Fibroblast of villous mesenchyme (primary cell): ENCODE data around the gene ENOX2. TPM values are rescaled to one million over a fixed set of nuclear protein-coding genes. Genes with fewer than 3 reads are reported as not detected.

ENCODE experiments used
- DNase-seq: peaks from one replicate; pipeline ENCODE4 v3.0.0-alpha.2; 2010; ENCODE audit warnings: low read depth
- H3K4me3 ChIP-seq: 2 replicates; pipeline ENCODE4 v1.5.1; 2011; ENCODE audit warnings: low read depth, mild to moderate bottlenecking, low read length
- CTCF ChIP-seq: IDR thresholded peaks from 2 replicates; pipeline ENCODE4 v1.5.1; 2012; ENCODE audit warnings: low read depth, mild to moderate bottlenecking, low read length; ENCODE audit not compliant: insufficient read depth
- total RNA-seq: library from RNA; depleted of rRNA; stranded (reverse); fragments of >200 nt; gene quantifications from 2 replicates; pipeline ENCODE4 v1.2.3, GENCODE V29; 2012

The ENOX2 gene
- total RNA-seq, 1 donor: 9.5 TPM

DNA sequence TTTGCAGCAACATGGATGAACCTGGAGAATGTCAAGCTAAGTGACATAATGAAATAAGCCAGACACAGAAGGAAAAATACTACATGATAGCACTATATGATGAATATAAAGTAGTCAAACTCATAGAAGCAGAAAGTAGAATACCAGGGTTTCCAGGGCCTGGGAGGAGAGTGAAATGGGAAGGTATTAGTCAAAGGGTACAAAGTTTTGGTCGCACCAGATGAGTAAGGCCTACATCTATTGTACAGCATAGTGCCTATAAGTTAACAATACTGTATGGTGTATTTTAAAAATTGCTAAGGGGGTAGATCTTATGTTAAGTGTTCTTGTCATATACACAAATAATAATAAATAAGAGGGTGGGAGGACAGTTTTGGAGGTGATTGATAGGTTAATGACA lies 41.5 kb downstream of the ENOX2 start:
- DNase-seq: no peak
- TF ChIP-seq CTCF: no peak
- H3K4me3 ChIP-seq: no peak overlapping the region

GRCh38 chrX:130857207-130857606 lies 45.8 kb downstream of the ENOX2 start:
- DNase-seq: no peak
- no peak for TF ChIP-seq CTCF
- no peak overlapping the region for H3K4me3 ChIP-seq

GRCh38 chrX:130851569-130851968 lies 51.4 kb downstream of the ENOX2 start:
- TF ChIP-seq CTCF: no peak
- no peak for DNase-seq

GRCh38 chrX:130848763-130849162 lies 54.2 kb downstream of the ENOX2 start:
- H3K4me3 ChIP-seq: no peak overlapping the region
- TF ChIP-seq CTCF: no peak
- DNase-seq: no peak

More at GRCh38 chrX:130851569-130851968, 51.4 kb downstream of the ENOX2 start:
- no peak overlapping the region for H3K4me3 ChIP-seq

- DNase-seq: no peak
- TF ChIP-seq CTCF: no peak
- no peak overlapping the region for H3K4me3 ChIP-seq
These were observed 56.3 kb downstream of the ENOX2 start for GRCh38 chrX:130846746-130847145.

DNA sequence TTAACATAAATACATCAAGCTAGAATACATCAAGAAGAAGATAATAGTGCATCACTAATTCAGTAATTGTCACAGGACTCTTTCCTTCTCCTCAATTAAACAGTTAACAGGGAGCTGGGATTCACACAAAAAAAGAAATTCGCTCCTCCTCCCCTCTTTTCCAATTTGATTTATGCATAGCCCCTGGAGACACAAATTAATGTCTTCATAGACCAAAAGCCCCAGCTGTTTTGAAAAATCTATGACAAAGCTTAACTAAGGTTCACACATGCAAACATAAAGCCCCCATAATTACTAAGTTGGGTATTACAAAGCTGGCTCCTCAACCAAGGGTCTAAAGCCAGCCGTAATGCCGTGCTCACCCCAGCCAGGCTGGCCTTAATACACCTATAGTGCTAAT lies 61.2 kb downstream of the ENOX2 start:
- TF ChIP-seq CTCF: no peak
- no peak for DNase-seq
- no peak overlapping the region for H3K4me3 ChIP-seq

DNA sequence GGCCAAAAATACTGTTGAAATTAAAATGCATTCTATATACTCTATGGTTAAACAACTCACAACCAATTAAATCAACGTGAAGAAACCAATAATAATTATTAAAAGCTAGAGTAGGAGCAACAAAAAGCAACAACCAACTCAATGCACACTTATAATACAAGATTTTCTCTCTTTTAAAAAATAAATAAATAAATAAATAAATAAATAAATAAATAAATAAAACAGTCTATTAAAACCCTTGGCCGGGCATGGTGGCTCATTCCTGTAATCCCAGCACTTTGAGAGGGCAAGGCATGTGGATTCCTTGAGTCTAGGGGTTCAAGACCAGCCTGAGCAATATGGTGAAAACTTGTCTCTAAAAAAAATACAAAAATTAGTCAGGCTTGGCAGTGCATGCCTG lies 62.7 kb downstream of the ENOX2 start:
- DNase-seq: no peak
- TF ChIP-seq CTCF: no peak
- H3K4me3 ChIP-seq: no peak overlapping the region
